Epithelial cell of esophagus (primary cell): Measurements from ENCODE around the gene FBRSL1.

Experiments used
- DNase-seq: peaks from one replicate; pipeline ENCODE4 v3.0.0; 2010; ENCODE audit warnings: low read depth
- H3K4me3 ChIP-seq: 2 replicates; pipeline ENCODE4 v1.5.1; 2011; ENCODE audit warnings: mild to moderate bottlenecking, low read length, control low read depth
- CTCF ChIP-seq: IDR thresholded peaks from 2 replicates; pipeline ENCODE4 v1.5.1; 2011; ENCODE audit warnings: low read depth, mild to moderate bottlenecking, low read length, control low read depth, inconsistent platforms; ENCODE audit not compliant: insufficient read depth; ENCODE audit errors: missing control alignments

The FBRSL1 gene

GRCh38 chr12:132466241-132467201, 23.4 kb upstream of the FBRSL1 start:
- TF ChIP-seq CTCF = no peak
- no peak for DNase-seq
- no peak overlapping the region for H3K4me3 ChIP-seq

- no peak overlapping the region for H3K4me3 ChIP-seq
- no peak for TF ChIP-seq CTCF
- DNase-seq = no peak
Observed at GRCh38 chr12:132467511-132467910, 22.4 kb upstream of the FBRSL1 start.

GRCh38 chr12:132469423-132469822, 20.5 kb upstream of the FBRSL1 start:
- no peak for DNase-seq
- no peak overlapping the region for H3K4me3 ChIP-seq
- no peak for TF ChIP-seq CTCF

GRCh38 chr12:132470397-132470796, 19.6 kb upstream of the FBRSL1 start:
- no peak for DNase-seq
- TF ChIP-seq CTCF = no peak
- no peak overlapping the region for H3K4me3 ChIP-seq

- no peak overlapping the region for H3K4me3 ChIP-seq
- TF ChIP-seq CTCF = no peak
- DNase-seq = peak; percentile 17
Observed at GRCh38 chr12:132471011-132471857, 18.7 kb upstream of the FBRSL1 start.

GRCh38 chr12:132471858-132472255, 18.1 kb upstream of the FBRSL1 start:
- no peak for DNase-seq
- H3K4me3 ChIP-seq = no peak overlapping the region
- TF ChIP-seq CTCF = no peak
